Thyroid gland (tissue), 4 donors: ENCODE data around the gene CCDC74B.

Source experiments
- POLR2A ChIP-seq, 2 donors: fragments of 450-650 bp; IDR thresholded peaks; one replicate each; pipeline ENCODE4 v1.6.1; 2017; ENCODE audit warnings: antibody characterized with exemption in 2 of 2, mild to moderate bottlenecking in 2 of 2, moderate library complexity in 1 of 2
- TF ChIP-seq, protein P1 (sequence below), 6 experiments: fragments of 200-600 bp in 3 of 6; fragments of 450-650 bp in 3 of 6; sonication (generic) in 3 of 6; IDR thresholded peaks; one replicate each; pipeline ENCODE4 v1.5.1; 2016 to 2019; ENCODE audit warnings: antibody characterized with exemption in 6 of 6, mild to moderate bottlenecking in 2 of 6, inconsistent platforms in 1 of 6, moderate library complexity in 1 of 6

DNA sequence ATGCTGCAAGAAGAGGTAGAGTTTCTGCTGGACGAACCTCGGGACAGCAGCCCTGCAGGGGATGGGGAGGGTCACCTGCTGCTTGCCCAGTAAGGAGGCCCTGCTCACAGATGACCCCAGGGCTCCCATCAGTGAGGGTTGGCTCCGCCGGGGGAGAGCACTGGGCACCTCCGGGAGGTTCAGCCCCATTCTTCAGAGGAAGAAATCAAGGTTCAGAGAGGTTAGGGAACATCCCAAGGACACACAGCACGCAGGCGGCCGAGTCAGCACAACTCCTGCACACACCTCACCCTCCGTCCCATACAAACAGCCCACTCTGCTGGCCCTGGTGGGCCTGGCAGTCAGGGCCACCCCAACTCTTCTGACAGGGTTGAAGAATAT lies 11.7 kb upstream of the CCDC74B start:
- TF ChIP-seq, protein P1, sequence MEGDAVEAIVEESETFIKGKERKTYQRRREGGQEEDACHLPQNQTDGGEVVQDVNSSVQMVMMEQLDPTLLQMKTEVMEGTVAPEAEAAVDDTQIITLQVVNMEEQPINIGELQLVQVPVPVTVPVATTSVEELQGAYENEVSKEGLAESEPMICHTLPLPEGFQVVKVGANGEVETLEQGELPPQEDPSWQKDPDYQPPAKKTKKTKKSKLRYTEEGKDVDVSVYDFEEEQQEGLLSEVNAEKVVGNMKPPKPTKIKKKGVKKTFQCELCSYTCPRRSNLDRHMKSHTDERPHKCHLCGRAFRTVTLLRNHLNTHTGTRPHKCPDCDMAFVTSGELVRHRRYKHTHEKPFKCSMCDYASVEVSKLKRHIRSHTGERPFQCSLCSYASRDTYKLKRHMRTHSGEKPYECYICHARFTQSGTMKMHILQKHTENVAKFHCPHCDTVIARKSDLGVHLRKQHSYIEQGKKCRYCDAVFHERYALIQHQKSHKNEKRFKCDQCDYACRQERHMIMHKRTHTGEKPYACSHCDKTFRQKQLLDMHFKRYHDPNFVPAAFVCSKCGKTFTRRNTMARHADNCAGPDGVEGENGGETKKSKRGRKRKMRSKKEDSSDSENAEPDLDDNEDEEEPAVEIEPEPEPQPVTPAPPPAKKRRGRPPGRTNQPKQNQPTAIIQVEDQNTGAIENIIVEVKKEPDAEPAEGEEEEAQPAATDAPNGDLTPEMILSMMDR (IDR thresholded peaks at IDR 0.05): no peak
- TF ChIP-seq POLR2A (IDR thresholded peaks at IDR 0.05): no peak
